Gastroesophageal sphincter (tissue), 3 donors: ENCODE data around the gene LANCL2.

ENCODE experiments used
- CTCF ChIP-seq, 4 experiments: fragments of 200-600 bp in 2 of 4; fragments of 450-650 bp in 2 of 4; sonication (generic) in 1 of 4; IDR thresholded peaks; one replicate each; pipeline ENCODE4 v1.5.1; 2017 to 2019; ENCODE audit warnings: antibody characterized with exemption in 4 of 4, mild to moderate bottlenecking in 2 of 4, moderate library complexity in 2 of 4
- POLR2AphosphoS5 ChIP-seq: sonication (generic); formaldehyde crosslinking; IDR thresholded peaks from one replicate; pipeline ENCODE4 v1.6.1; 2017; ENCODE audit warnings: antibody characterized with exemption

DNA sequence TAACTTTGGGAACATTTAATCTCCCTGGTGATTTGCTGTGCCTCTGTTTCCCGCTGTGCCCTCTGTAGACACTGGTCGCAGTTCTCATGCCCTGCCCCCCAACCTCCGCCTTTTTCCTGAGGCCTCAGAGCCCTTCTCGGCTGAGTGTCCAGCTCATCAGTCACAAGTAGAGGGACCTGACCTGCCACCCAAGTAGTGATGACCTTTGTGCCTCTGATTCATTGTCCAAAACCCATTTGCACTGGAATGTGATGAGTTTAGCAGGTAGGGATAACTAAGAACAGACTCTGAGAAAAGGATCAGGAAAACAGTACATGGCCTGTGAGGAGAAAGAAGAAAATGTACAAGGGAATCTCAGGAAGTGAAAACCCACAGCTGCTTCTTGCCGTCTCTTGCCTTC is 58.8 kb downstream of the LANCL2 start:
- TF ChIP-seq CTCF (IDR thresholded peaks at IDR 0.05), result no peak
- TF ChIP-seq POLR2AphosphoS5, result no peak
